ENCODE results near the gene GPAM. TPM values are rescaled to one million over a fixed set of nuclear protein-coding genes. Genes with fewer than 3 reads are reported as not detected.

Gene GPAM
- polyA plus RNA-seq, 1 of the 3 experiments (the other 2 are of a cell fraction) = 2.1 TPM

DNA sequence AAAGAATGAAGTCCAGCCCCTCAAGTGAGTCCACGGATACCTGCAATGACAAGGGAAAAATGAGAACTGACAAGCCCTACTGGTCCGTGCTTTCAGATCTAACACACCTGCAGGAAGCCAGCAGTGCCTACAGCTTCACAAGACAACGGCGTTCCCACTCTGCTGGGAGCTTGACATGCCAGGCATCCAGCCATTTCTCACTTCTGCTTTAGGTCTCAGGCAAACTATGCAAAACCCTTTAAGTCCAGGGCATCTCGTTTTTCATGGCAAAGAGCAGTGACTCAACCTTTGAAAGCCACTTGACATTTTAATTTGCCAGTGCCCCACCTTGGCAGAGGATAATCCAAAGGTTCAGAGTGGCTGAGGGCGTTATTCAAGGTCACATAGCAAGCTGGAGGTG, 49.1 kb upstream of the GPAM start (continued):
- TF ChIP-seq RCOR1 (IDR thresholded peaks at IDR 0.05; ENCODE audit: low read length) (no peak), ELF1 (IDR thresholded peaks at IDR 0.05) (no peak), SIN3A (IDR thresholded peaks at IDR 0.05; ENCODE audit: borderline replicate concordance, low read depth, low read length) (no peak), USF2 (IDR thresholded peaks at IDR 0.05; ENCODE audit: borderline replicate concordance, low read depth, low read length) (no peak), RAD21 (IDR thresholded peaks at IDR 0.05; ENCODE audit: low read length) (no peak), EZH2phosphoT487 (IDR thresholded peaks at IDR 0.05; ENCODE audit: borderline replicate concordance, low read depth) (no peak)

DNA sequence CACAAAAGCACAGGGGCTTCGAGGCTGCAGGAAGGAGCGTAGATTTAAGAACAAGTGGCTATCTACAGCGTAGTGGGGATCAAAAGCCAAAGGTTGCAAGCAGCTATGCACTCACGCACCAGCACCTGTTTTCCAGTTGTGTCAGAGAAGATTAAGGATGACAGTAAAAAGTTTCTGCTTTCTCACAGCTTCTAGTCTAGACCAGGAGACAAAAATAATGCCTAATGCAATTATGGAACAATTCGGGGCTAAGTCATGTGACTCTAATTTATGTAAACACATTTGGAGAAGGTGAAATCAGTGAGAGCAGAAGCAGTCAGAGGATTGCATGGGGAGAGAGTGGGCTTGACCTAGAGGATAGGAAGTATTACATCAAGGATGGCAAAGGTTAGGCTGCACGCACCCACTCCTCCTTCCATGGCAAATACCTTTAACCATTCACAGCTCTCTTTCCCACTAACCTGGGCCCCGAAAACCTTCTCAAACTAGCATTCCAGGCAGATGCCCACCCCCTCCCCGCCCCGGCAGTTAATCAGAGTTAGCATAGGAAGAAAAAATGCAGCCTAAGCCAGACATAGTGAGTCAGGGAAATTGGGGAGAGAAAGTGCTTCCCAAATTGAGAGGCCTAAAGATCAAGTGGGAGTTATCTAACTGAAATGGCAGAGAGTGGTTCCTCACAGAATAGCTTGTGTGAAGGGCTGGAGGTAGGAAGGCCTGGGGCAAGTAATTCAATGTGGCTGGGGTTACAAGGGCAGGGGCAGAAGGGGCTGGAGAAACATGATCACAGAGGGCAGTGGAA, 48.2 kb upstream of the GPAM start:
- CTCF ChIA-PET = interaction anchor here (0.8 to 1.9 kb wide), 3 partner anchors 15 to 33 kb away, joined by 3 to 6 read pairs (median 3); no protein-coding TSS in a partner anchor
- Histone ChIP-seq H3K27me3 (ENCODE audit: insufficient read depth) (no peaks in the 10 kb centered on the region), H3K4me3 (ENCODE audit: low read depth in 2 of 2, low read length in 1 of 2) (no peak overlapping the region), H3K27ac (ENCODE audit: low read depth in 2 of 2, low read length in 1 of 2) (peak overlapping the region in 1 of 2 experiments; percentile 56; a peak in 2 of 4 replicates), H3K9me2 (no peaks in the 10 kb centered on the region), H2AFZ (ENCODE audit: low read depth) (no peak overlapping the region), H3K9ac (no peak overlapping the region), H4K20me1 (ENCODE audit: insufficient read depth) (no peaks in the 10 kb centered on the region), H3K4me2 (no peak overlapping the region), H3F3A (replicated peaks; ENCODE audit: insufficient read depth) (no peaks in the 10 kb centered on the region), H3K36me3 (replicated peaks in 1 of 2; ENCODE audit: control insufficient read depth in 1 of 2, insufficient read depth in 2 of 2, low read length in 1 of 2) (no peaks in the 10 kb centered on the region), H3K4me1 (ENCODE audit: control insufficient read depth in 1 of 2, insufficient read depth in 2 of 2, low read depth in 1 of 2, low read length in 1 of 2) (peaks cover 0 to 20% of the 10 kb centered on the region in 2 experiments; a peak in 1 of 4 replicates), H3K9me3 (no peaks in the 10 kb centered on the region), H3K79me2 (ENCODE audit: insufficient read depth) (no peaks in the 10 kb centered on the region)
- 26% methylated on average over 9 of the region's 9 CpGs for WGBS (ENCODE audit: low lambda C conversion rate)
- TF ChIP-seq MXI1 (IDR thresholded peaks at IDR 0.05; ENCODE audit: low read depth, low read length) (no peak), RCOR1 (IDR thresholded peaks at IDR 0.05; ENCODE audit: low read length) (0 out of 2 replicates have a peak, but pooled peaks have one; percentile 44), RAD21 (IDR thresholded peaks at IDR 0.05; ENCODE audit: low read length) (no peak)
- POLR2A ChIA-PET = interaction anchor here (2.6 kb wide), 1 partner anchor 16 kb away, joined by 6 read pairs; no protein-coding TSS in a partner anchor
- DNase-seq = no peak

DNA sequence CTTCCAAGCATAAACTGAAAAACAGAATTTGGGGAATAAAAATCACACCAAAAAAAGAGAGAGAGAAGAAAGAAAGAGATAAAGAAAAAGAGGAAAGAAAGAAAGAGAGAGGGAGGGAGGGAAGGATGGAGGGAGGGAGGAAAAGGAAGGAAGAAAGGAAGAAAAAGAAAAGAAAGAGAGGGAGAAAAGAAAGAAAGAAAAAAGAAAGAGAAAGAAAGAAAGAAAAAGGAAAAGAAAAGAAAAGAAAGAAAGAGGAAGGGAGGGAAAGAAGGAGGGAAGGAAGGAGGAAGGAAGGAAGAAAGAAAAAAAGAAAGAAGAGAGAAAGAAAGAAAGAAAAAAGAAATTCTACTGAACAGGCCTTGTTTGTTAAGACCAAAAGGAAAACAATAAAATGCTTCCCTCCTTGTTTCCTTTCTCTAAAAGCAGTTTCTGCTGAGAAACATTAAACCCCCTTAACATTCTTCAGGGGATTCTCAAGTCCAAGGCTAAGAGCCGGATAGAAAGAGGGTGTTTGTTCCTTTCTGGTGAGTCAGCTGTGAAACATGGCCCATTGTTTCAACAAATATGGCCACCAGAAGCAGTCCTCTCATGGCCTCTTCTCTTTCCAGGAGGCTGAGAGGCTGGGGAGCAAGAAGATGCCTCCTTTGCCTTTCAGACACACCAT, 46.9 kb upstream of the GPAM start:
- Histone ChIP-seq H3K36me3 (replicated peaks in 1 of 2; ENCODE audit: control insufficient read depth in 1 of 2, insufficient read depth in 2 of 2, low read length in 1 of 2) (no peaks in the 10 kb centered on the region), H4K20me1 (ENCODE audit: insufficient read depth) (no peaks in the 10 kb centered on the region), H3K4me1 (ENCODE audit: control insufficient read depth in 1 of 2, insufficient read depth in 2 of 2, low read depth in 1 of 2, low read length in 1 of 2) (peaks cover 0 to 20% of the 10 kb centered on the region in 2 experiments; a peak in 1 of 4 replicates), H3F3A (replicated peaks; ENCODE audit: insufficient read depth) (no peaks in the 10 kb centered on the region), H3K9ac (no peak overlapping the region), H3K27ac (ENCODE audit: low read depth in 2 of 2, low read length in 1 of 2) (no peak overlapping the region), H2AFZ (ENCODE audit: low read depth) (no peak overlapping the region), H3K4me3 (ENCODE audit: low read depth in 2 of 2, low read length in 1 of 2) (no peak overlapping the region), H3K9me2 (no peaks in the 10 kb centered on the region), H3K9me3 (no peaks in the 10 kb centered on the region), H3K79me2 (ENCODE audit: insufficient read depth) (no peaks in the 10 kb centered on the region), H3K27me3 (ENCODE audit: insufficient read depth) (no peaks in the 10 kb centered on the region), H3K4me2 (no peak overlapping the region)
- no peak for DNase-seq
- ChIA-PET CTCF (interaction anchor here (0.7 to 1.5 kb wide), 2 partner anchors 16 to 187 kb away, joined by 3 read pairs; no protein-coding TSS in a partner anchor), POLR2A (no interaction called here)
- WGBS (ENCODE audit: low lambda C conversion rate) = 0% methylated on average over 1 of the region's 1 CpG
- TF ChIP-seq CTCF (IDR thresholded peaks at IDR 0.05) (no peak), MAX (IDR thresholded peaks at IDR 0.05; ENCODE audit: low read depth) (no peak), RFX5 (IDR thresholded peaks at IDR 0.05; ENCODE audit: low read length) (no peak), GATA2 (CRISPR knock-in tag; IDR thresholded peaks at IDR 0.05) (no peak), RXRA (IDR thresholded peaks at IDR 0.05; ENCODE audit: borderline replicate concordance, low read depth) (no peak), TEAD4 (IDR thresholded peaks at IDR 0.05; ENCODE audit: borderline replicate concordance, insufficient read depth) (no peak), FOXM1 (IDR thresholded peaks at IDR 0.05; ENCODE audit: low read depth) (no peak), GABPA (IDR thresholded peaks at IDR 0.05; ENCODE audit: low read depth) (no peak), USF2 (IDR thresholded peaks at IDR 0.05; ENCODE audit: borderline replicate concordance, low read depth, low read length) (no peak)
- TF ChIP-seq, protein P1, sequence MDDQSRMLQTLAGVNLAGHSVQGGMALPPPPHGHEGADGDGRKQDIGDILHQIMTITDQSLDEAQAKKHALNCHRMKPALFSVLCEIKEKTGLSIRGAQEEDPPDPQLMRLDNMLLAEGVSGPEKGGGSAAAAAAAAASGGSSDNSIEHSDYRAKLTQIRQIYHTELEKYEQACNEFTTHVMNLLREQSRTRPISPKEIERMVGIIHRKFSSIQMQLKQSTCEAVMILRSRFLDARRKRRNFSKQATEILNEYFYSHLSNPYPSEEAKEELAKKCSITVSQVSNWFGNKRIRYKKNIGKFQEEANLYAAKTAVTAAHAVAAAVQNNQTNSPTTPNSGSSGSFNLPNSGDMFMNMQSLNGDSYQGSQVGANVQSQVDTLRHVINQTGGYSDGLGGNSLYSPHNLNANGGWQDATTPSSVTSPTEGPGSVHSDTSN (IDR thresholded peaks at IDR 0.05) = no peak

All from SK-N-SH (cell line).